ENCODE data around the gene EXOC6. TPM values are rescaled to one million over a fixed set of nuclear protein-coding genes. Genes with fewer than 3 reads are reported as not detected.

The EXOC6 gene
- total RNA-seq, 2 donors from 2014 or later, result 7.0 to 10.1 TPM

DNA sequence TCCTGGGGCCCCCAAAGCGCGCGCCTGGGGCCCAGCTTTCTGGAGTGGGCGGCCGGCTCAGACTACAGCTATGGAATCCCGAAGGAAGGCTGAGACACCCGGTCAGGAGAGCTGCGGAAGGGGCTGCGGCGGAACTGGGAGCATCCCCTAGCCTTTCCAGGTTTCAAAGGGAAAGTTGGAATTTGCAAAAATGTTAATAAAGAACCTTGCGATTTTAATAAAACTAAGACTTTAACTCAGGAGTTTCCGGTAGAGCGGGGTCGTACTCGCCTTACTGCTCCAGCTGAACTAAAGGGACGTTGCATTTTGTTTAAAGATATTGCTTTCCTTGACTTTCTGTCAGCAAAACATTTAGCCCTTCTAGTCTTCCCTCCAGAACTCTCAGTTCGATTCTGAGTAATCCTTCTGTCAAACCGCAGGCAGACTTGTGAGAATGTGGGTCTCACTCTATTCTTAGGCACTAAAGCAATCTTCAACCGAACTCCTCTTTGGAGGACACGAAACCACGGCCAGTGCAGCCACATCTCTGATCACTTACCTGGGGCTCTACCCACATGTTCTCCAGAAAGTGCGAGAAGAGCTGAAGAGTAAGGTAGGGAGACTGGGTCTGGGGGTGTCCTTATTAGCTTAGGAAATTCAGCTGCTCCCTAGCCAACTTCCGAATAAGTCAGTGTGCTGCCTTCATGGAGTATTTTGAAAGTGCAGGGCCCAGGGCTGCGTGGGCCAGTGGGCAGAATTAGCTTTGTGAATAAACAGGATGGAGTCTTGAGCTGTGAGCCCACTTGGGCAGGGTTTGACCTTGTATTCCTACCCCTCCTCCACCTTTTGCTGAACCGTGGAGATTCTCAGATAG, 227.3 kb downstream of the EXOC6 start:
- peaks cover 0 to 39% of the 10 kb centered on the region in 2 donors for H3K4me1 ChIP-seq
- H3K4me3 ChIP-seq, result no peak overlapping the region
- no peaks in the 10 kb centered on the region for H3K36me3 ChIP-seq
- no peak overlapping the region for H3K27ac ChIP-seq
- H3K27me3 ChIP-seq, result peaks cover 15 to 23% of the 10 kb centered on the region in 2 donors
- peak; percentile 32 for DNase-seq (ENCODE audit: low spot score)
- no peaks in the 10 kb centered on the region for H3K9me3 ChIP-seq
- no peak for TF ChIP-seq CTCF (IDR thresholded peaks at IDR 0.05)

- no peak for TF ChIP-seq CTCF (IDR thresholded peaks at IDR 0.05)
- Histone ChIP-seq H3K36me3 (no peaks in the 10 kb centered on the region), H3K27me3 (peaks cover 15 to 23% of the 10 kb centered on the region in 2 donors), H3K4me1 (peaks cover 0 to 36% of the 10 kb centered on the region in 2 donors), H3K9me3 (no peaks in the 10 kb centered on the region), H3K4me3 (no peak overlapping the region), H3K27ac (no peak overlapping the region)
- peak; percentile 30 for DNase-seq (ENCODE audit: low spot score)
Measured at GRCh38 chr10:93076871-93077270, 228.6 kb downstream of the EXOC6 start.

- H3K4me3 ChIP-seq, result no peak overlapping the region
- peak; percentile 4 for DNase-seq (ENCODE audit: low spot score)
- H3K27me3 ChIP-seq, result peaks cover 10 to 15% of the 10 kb centered on the region in 2 donors
- H3K9me3 ChIP-seq, result no peaks in the 10 kb centered on the region
- H3K4me1 ChIP-seq, result peaks cover 0 to 25% of the 10 kb centered on the region in 2 donors
- no peaks in the 10 kb centered on the region for H3K36me3 ChIP-seq
- no peak overlapping the region for H3K27ac ChIP-seq
- TF ChIP-seq CTCF (IDR thresholded peaks at IDR 0.05), result no peak
Measured at GRCh38 chr10:93077860-93078337, 229.6 kb downstream of the EXOC6 start.

DNA sequence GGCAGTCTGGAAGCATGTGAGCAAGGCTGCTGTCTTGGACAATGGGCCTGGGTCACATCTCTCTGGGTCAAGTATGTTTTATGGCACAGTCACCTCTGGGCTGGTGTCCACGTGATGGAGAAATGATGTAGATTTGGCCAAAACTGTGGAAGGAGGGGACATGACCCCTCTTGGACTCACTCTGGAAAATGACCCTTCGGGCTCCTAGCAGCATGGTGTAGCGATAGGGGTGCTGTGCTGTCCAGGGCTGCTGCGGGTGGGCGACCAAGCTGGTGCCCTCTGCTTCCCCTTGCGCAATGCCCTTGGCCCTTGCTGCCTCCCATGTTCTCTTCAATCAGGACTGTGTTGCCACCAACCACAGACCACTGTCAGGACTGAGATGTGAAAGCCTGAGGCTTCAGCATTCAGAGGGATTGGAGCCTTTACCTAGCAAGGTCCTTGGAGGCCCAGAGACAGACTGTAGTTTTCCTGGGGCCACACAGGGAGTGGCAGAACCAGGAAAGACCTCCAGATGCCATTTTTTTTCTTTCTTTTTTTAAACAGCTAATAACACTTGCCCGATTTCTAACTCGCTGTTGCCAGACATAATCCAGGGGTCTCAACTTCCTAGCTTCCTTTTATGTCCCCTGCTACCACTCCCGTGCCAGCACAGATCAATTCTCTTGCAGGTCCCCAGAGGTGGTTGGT, 231.5 kb downstream of the EXOC6 start:
- no peaks in the 10 kb centered on the region for H3K36me3 ChIP-seq
- no peak overlapping the region for H3K4me3 ChIP-seq
- no peaks in the 10 kb centered on the region for H3K9me3 ChIP-seq
- peak; percentile 42 for DNase-seq (ENCODE audit: low spot score)
- peaks cover under 1 to 6% of the 10 kb centered on the region in 2 donors for H3K27me3 ChIP-seq
- no peak for TF ChIP-seq CTCF (IDR thresholded peaks at IDR 0.05)
- no peak overlapping the region for H3K27ac ChIP-seq
- peaks cover 0 to 6% of the 10 kb centered on the region in 2 donors for H3K4me1 ChIP-seq

DNA sequence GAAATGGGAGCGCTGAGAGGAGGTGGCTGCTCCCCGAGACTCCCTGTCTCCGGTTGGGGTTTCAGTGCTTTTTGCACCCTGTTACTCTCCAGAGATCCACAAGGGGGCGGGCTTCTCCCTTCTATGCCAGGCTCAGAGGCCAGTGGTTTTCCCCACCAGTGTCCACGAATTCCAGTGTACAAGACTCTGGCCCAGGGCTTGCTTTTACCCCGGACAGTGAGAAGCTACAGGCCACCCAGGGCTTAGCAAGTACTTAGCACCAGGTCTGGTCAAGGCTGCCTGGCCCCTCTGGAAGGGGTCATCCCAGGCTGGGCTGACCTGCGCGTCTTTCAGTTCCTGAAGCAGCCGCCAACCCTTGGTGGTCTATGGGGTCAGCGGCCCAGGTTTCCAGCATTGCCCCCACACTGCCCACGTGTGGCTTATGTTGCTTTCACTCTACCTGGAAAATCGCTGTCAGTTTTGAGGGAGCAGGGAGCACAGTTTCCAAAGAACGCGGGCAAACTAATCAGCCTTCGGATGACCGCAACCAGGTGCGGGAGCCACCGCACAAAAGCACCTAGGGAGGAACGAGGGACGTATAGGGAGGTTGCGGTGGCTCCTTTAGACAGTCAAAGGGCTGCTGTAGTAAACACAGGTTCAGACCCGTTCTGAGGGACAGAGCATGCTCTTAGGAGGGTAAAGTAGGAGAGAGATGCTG, 232.2 kb downstream of the EXOC6 start:
- H3K4me1 ChIP-seq, result no peaks in the 10 kb centered on the region
- no peaks in the 10 kb centered on the region for H3K9me3 ChIP-seq
- peak; percentile 78 to 90 for TF ChIP-seq CTCF (IDR thresholded peaks at IDR 0.05)
- no peaks in the 10 kb centered on the region for H3K27me3 ChIP-seq
- H3K4me3 ChIP-seq, result no peak overlapping the region
- DNase-seq (ENCODE audit: low spot score), result peak; percentile 61
- H3K27ac ChIP-seq, result no peak overlapping the region
- H3K36me3 ChIP-seq, result no peaks in the 10 kb centered on the region
